IPS-11a (cell line): ENCODE results near the gene TRIO.

Experiments
- H3K4me3 ChIP-seq: one replicate; pipeline ENCODE4 v1.5.1; 2013; ENCODE audit warnings: low read depth, low read length, control low read depth

TRIO gene

DNA sequence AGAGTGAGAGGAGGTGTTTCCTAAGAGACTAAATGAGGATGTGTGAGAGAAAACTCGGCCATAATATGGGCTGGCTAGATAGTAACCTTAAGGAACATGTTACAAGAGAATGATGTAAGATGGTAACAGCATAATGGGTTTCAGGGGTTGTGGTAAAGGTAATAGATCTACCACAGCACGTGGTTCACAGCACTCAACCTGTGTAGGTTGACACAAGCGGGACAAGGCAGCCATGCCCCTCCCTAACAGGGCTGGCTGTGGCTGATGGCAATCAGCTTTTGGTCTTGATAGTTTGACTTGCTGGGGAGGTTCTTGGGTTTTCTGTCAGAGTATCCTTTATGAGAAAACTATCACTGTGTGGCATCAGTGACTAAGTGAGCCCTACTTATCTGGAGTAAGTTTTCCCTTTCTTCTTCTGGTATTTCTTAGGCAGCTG lies 138.6 kb downstream of the TRIO start:
- H3K4me3 ChIP-seq, result no peak overlapping the region

DNA sequence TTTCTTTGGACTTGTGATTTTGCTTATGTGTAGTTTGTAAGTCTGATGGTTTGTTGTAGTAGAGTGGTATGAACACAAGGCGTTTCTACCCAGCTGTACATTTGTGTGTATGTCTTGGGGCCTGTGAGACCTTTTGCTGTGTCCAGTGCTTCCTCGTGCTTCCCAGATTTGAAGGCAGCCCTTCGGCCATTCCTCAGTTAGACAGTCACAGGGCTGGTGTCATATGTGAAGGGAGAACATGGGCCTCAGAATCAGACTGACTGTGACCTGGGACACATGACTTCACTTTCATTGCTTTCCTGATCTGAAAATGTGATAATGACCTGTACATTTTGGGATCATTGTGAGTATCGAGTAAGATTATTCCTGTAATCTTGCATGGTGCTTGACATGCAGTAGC lies 140.0 kb downstream of the TRIO start:
- H3K4me3 ChIP-seq, result no peak overlapping the region

DNA sequence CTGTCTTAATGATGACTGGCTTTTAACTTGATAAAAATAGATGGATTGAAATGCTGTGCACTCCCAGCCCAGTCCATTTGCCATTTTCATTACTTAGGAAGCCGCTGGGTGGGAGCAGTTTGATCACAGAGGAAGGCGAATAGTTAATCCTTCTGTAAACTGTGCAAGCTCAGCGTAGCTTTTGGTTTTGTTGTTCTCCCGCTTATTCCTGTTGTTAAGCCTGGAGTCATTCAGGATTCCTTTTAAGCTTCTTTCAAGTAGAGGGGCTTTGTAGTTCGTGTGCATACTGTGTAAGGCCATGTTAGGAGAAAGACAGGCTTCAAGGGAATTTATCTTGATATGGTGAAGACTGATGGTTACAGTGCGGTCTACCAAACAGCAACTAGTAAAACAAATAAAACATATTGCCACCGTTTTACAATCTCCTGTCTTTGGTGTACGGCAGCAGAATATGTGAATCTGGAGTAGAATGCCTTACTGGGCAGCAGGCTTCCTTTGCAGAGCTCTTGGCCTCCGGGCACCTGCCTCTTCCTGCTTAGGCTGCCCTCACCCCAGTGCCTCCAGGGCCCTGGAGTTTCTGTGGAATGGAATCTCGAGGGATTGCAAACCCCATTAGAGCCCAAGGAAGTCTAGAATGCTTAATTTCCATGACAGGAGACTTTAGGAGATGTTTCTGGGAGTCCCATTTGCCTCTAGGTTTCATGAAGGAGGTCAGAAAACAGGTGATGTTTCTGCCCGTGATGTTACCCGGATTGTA lies 141.4 kb downstream of the TRIO start:
- no peak overlapping the region for H3K4me3 ChIP-seq

DNA sequence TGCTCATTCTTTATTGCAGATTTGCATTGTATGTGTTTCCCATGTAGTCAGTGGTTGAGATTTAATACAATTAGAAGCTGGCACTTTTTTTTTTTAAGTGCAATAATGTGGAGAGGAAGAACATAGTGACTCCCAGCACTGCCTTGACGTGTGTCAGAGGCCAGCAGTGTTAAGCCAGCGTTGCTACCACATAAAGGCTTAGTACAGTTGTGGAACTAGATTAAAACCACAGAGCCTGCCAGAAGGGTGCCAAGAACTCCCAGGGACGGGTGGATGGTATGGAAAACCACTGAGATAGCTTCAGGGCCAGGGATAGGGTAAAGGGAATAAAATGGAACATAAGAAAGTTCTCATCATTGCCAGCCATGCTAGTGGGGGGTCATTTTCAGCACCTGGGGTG lies 142.9 kb downstream of the TRIO start:
- H3K4me3 ChIP-seq, result no peak overlapping the region

DNA sequence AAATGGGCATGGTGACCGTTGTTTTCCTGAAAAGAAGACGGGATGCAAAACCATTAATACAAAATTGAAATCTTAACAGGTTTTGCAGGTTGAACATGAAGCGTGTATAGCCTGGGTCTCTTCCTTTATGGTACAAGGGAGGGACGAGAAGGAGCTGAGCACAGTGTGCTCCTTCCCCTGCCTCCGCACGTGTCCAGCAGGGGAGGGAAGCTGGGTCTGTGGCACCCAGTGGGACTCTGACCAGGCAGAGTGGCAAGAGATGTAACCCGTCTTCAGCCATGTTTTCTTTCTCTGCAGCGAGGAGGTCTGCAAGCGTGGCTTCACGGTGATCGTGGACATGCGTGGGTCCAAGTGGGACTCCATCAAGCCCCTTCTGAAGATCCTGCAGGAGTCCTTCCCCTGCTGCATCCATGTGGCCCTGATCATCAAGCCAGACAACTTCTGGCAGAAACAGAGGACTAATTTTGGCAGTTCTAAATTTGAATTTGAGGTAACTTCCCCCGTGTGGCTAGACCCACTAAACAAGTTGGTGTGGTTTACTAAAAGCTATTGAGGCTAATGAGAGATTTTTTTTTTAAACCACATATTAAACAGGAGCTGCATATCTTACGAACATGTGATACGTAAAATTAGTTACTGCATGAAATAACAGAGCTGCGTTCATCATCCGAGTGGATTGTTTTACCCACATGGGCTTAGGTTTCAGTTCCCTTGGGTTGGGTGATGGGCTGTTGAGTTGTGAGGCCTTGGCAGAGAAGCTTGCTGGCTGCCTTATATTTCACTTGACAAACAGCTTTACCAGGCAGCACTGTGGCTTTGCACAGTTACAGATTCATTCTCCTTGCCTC lies 143.7 kb downstream of the TRIO start:
- no peak overlapping the region for H3K4me3 ChIP-seq

DNA sequence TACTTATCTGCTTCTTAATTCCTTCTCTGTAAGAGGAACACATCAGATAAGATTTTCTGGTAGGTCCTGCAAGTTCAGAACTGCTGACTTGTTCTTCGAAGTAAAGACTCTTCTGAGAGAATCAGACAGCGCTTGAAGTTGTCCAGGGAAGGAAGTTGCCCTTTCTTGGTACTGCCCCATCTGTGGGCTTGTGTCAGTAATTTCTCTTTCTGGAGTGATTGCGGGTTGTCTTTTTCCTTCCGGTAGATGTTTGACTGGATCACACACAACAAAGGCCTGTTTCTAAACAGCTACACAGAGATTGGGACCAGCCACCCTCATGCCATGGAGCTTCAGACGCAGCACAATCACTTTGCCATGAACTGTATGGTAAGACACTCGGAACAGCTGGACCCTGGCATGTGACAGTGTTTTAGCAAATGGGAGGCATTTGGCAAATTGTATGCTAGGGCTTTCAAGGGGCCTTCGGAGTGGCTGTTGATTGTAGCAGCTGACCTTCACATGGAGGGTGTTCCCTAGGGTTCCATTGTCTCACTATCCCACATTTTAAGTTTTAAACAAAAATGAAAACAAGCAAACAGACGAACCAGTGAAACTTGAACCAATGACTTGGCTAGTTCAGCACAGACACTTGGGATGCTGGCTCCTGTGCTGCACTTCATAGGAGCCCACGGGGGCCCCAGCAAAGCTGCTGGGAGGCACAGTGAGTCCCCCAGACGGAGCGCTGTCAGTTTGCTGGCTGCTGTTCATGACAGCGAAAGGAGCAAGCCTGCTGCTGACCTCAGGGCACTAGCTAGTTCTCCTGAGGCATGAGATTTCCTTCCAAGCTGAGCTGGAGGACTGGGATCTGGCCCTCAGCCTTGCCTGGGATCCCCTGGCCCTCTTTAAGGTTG lies 149.9 kb downstream of the TRIO start:
- no peak overlapping the region for H3K4me3 ChIP-seq

DNA sequence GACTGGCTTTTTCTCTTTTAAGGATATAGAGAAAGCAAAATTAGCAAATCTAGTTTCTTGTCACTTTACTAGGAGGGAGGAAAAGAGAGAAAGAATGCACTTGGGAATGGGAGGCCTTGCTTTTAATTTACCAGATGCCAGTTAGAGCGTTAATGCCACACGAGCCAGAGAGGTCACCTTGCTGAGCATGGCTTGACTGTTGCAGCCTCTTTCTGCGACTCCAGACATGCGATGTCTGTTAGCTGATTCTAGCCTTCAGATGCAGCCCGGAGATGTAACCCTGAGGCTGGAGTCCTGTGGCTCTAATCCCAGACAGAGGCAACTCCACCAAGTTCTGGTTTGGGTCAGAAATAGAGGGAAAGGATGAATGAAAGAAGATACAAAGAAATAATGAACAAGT lies 152.5 kb downstream of the TRIO start:
- H3K4me3 ChIP-seq, result no peak overlapping the region

DNA sequence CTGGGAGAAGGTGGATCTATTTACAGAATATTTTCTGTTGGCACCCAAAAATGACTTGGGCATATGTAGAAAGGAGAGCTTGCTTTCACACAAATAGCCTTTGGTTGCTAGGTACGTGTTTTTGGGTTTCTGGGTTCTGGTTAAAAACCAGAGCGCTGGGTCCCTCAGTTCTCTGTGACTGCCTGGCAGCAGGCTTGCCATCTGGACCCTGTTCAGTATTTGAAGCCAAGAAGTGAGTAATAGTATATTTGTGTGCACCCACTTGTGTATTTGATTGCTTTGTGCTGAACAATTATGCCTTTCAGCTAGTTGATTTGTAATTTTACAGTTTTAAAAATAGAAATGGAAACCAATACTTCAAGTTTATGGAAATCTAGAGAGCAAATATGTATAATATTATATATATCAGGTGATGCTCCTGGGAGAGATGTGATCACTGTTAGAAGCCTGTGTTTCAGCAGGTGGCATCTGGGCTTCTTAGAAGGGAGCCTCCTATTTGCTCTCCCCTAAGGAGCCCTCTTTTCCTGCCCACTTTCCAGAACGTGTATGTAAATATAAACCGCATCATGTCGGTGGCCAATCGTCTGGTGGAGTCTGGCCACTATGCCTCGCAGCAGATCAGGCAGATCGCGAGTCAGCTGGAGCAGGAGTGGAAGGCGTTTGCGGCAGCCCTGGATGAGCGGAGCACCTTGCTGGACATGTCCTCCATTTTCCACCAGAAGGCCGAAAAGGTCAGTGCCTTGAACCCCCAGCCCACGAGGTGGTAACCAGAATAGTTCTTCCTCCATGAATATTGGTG lies 153.6 kb downstream of the TRIO start:
- H3K4me3 ChIP-seq, result no peak overlapping the region

DNA sequence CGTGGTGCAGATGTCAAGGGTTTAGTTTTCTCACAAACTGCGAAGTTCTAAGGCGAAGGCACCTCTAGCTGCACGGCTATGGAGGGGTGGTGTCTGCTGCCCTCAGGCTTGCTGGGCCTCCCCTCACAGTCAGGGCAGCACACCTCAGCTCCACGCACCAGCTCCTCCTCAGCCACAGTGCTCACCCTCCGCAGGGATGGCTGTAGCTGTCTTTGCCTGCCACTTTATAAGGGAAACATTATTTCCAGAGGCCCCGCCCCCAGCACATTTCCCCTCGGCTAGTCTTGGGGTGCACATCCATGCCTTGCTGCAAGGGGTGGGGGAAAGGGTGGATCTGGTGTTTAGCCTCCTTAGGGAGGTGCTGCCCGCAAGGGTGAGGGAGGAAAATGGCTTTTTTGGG lies 154.6 kb downstream of the TRIO start:
- H3K4me3 ChIP-seq, result no peak overlapping the region

DNA sequence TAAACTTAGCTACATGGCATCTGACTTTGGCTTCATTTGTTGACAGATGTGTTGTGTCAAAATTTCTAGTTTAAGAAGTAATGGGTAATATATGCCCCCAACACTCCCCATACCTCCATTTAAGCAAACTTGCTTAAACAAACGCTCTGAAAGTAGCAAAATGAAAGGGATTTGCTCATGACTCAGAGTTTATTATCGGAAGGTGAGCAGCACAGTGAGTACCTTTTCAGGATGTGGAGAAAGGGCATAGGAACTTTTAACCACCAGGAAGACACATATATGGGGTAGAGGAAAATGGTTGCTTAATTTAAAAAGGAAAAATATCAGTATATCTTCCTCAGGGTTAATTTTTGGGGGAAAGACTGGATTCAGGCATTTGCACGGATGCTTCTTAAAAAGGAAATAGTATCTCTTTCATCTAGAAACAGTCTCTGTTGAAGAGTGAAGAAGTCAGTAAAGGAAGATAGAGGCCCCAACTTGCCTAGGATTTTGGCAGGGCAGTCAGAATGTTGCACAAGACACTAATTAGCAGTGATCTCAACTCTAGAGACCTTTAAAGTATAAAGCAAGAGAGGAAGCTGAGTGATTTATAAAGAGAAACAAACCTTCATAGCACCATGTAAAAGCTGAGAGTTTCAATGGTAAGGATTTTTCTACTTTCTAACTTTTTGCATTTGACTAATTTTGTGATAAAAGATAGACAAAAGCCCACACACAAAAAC lies 155.1 kb downstream of the TRIO start:
- H3K4me3 ChIP-seq, result no peak overlapping the region

DNA sequence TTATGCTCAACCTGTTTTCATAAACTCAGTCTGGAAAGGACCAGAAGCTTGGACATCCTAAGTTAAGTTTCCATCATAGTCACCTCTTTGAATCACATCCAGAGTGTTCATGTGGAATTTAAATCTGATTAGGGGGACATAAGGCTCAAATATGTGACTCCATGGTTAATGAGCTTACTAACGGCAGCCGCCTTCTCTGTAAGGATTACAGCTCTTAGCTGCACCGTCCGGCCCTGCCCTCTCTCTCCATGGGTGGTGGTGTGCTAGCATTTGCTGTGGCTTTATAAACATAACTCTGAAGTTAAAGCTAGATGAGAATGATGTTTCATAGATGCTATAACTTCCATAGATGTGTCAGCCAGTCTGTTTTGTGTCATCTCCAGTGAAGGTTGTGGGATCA lies 156.5 kb downstream of the TRIO start:
- H3K4me3 ChIP-seq, result no peak overlapping the region

DNA sequence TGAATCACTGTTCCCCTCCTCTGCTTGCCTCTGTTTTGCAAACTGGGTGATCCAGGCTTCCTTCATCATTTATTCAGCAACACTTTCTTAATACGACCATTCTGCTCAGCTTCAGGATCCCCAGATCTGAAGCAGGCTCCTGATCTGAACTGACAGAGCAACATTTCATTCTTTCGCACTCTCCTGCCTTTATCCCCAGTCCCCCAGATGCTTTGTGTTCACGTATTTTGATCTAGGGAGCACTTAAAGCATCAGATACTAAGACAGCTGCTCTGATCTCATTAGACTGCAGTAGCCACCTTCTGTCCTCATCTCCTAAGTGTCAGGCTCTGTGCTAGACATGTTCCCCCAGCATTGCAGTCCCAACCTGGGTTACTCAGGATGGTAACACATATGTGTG lies 158.0 kb downstream of the TRIO start:
- no peak overlapping the region for H3K4me3 ChIP-seq

DNA sequence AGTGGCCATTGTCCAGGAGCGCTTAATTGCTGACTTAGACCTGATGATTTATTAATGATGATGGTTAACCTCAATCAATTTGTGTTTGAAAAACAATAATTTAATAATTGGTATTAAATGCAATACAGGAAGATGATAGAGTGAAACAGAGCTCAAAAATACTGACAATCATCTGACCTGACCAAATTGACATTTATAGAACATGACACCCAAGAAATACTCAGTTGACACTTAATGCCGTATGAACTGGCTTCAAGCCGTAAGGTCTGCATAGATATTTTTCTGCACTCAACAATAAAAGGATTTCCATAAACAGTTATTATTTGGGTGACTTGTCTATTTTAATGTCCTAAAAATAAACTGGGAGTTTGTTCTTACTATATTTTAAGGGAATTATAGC lies 159.2 kb downstream of the TRIO start:
- H3K4me3 ChIP-seq, result no peak overlapping the region

DNA sequence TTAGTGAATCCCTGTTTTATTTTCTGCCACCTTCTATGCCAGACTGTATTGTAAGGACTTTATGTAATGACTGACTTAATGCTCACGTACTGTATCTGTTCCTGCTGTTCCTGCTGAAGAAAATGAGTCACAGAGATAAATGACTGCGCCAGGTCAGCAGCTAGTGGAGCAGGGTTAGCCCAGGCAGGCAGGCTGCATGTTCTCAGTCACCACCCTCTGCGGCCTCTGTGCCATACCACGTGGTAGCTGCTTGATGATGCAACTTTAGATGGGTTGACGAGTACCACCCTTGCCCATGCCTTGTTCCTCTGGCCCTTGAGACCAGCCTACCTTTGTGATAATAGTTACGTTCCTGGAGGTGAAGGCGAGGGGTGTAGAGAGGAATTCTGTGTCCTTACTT lies 161.9 kb downstream of the TRIO start:
- H3K4me3 ChIP-seq, result no peak overlapping the region

DNA sequence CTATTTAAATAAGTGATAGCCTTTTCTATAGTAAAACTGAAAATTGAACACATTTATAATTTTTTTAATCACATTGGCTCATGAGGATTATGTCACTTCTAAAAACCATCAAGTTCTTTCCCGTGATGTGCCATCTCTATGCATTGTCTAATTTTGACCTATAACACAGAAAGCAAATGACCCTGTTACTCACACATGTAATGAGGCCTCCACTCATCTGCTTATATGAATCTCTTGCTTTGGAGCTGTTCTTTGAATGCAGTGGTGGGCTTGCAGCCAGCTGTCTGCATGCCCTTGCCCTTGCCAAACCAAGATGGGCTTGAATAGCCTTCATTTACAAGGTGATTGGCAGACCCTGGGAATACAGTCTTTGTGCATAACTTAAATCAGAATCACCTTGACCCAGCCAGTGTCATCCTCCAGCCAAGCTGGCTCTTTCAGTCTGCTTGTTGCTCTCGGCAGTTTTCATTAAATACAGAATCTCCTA lies 163.2 kb downstream of the TRIO start:
- no peak overlapping the region for H3K4me3 ChIP-seq

DNA sequence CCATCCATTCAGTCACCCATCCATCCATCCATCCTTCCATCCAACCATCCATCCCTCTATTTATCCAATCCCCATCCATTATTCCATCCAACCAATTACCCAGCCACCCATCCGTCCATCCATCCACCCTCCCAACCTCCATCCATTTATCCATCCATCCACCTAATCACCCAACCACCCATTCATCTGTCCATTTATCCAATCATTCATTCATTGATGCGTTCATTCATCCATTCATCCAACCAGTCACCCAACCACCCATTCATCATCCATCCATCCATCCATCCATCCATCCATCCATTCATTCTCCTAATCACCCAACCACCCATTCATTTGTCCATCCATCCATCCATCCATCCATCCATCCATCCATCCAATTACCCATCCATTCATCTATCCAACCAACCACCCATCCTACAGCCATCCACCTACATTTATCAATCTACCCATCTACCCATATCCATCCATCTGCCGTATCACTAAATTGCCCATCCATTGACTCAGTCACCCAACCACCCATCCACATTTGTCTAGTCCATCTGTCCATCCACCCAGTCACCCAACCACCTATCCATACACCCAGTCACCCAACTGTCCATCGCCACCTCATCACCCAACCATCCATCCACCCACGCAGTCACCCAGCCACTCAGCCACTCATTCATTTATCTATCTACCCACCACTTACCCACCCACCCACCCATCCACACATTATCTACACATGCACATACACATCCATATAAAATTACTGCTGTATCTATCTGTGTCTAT lies 165.4 kb downstream of the TRIO start:
- H3K4me3 ChIP-seq, result no peak overlapping the region

DNA sequence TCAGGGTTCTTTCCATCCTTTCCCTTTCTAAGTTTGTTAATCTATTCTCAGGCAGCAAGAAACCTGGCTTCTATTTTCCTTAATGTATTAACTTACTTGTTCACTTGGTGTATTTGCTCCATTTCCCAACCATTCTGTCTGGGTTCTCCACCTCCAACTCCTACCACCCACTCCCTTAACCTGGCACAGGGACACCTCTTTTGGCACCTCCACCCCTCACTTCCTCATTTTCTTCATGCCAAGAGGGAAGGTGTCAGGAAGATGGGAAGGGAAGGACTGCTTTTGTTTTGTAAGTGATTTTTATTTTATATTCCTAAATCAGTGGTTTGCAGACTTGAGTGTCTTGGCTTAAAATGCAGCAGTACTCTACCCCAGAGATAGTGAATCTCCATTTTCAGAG lies 166.1 kb downstream of the TRIO start:
- no peak overlapping the region for H3K4me3 ChIP-seq

DNA sequence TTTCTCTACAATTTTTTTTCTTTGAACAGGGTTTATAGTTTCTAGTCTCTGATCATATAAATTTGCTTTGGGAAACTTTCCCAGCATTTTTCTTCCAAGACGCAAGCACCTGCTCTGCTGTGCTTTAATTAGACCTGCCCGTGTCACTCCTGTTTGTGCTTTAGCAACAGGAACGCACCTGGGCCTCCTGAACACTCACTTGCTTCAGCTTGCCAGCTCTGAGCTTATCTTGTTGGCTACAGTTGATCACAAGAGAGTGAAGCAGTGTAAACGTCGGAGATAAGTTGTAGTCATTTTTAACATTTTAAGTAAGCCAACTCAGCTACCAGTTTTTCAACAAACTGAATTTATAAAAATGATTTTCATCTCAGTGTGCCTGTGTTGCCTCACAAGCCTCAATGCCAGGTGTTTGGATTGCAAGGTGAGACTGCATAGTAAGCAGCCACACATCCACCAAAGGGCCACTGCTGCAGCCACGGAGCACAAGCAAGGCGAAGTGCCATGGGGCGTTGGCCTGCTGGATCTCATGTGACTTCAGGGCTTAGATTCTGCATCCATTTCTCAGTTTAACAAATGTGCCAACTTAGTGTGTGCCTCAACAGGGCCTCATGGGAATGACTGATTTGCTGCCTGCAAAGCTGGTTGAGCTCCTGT lies 166.9 kb downstream of the TRIO start:
- no peak overlapping the region for H3K4me3 ChIP-seq
